Smooth muscle cell (in vitro differentiated cells): ENCODE results near the gene ADAD2. TPM values are rescaled to one million over a fixed set of nuclear protein-coding genes. Genes with fewer than 3 reads are reported as not detected.

Experiments
- DNase-seq: peaks from one replicate; lab custom pipeline; 2025; ENCODE audit not compliant: unreplicated experiment; lab: John Stamatoyannopoulos, UW
- H2AFZ ChIP-seq: fragments of 200-600 bp; sonication (generic); 2 replicates; pipeline ENCODE4 v1.6.0; 2016; ENCODE audit warnings: antibody characterized with exemption, low read depth, mild to moderate bottlenecking
- H3F3A ChIP-seq: fragments of 200-600 bp; sonication (generic); 2 replicates; pipeline ENCODE4 v1.6.0; 2017; ENCODE audit warnings: antibody characterized with exemption, low read depth
- H3K27ac ChIP-seq: fragments of 200-600 bp; sonication (generic); 2 replicates; pipeline ENCODE4 v1.5.1; 2016; ENCODE audit warnings: low read depth, mild to moderate bottlenecking
- H3K27me3 ChIP-seq: fragments of 200-600 bp; sonication (generic); 2 replicates; pipeline ENCODE4 v1.6.1; 2016; ENCODE audit warnings: low read depth, mild to moderate bottlenecking
- H3K36me3 ChIP-seq: fragments of 200-600 bp; sonication (generic); 2 replicates; pipeline ENCODE4 v1.5.1; 2016; ENCODE audit warnings: low read depth
- H3K4me1 ChIP-seq: fragments of 200-600 bp; sonication (generic); 2 replicates; pipeline ENCODE4 v1.5.1; 2016; ENCODE audit warnings: low read depth
- H3K4me2 ChIP-seq: fragments of 200-600 bp; sonication (generic); 2 replicates; pipeline ENCODE4 v1.6.0; 2016; ENCODE audit warnings: mild to moderate bottlenecking
- H3K4me3 ChIP-seq: fragments of 200-600 bp; sonication (generic); 2 replicates; pipeline ENCODE4 v1.5.1; 2016; ENCODE audit warnings: mild to moderate bottlenecking
- H3K79me2 ChIP-seq: fragments of 200-600 bp; sonication (generic); 2 replicates; pipeline ENCODE4 v1.6.0; 2016; ENCODE audit warnings: low read depth, mild to moderate bottlenecking
- H3K9ac ChIP-seq: fragments of 200-600 bp; sonication (generic); 2 replicates; pipeline ENCODE4 v1.6.0; 2016; ENCODE audit warnings: low read depth
- H3K9me3 ChIP-seq: fragments of 200-600 bp; sonication (generic); replicated peaks from 2 replicates; pipeline ENCODE4 v1.5.1; 2016; ENCODE audit warnings: low read depth
- H4K20me1 ChIP-seq: fragments of 200-600 bp; sonication (generic); 2 replicates; pipeline ENCODE4 v1.6.0; 2016; ENCODE audit warnings: low read depth
- WGBS: methylation state at CpG from one replicate; pipeline ENCODE4 v1.1.7; 2016; ENCODE audit warnings: low lambda C conversion rate; 5-methylcytosine and 5-hydroxymethylcytosine counted together
- polyA plus RNA-seq: library from polyadenylated mRNA; unstranded; fragments of >200 nt; fragmentation: Nextera tagmentation; extraction: Ambion mirVana; gene quantifications from 2 replicates; pipeline ENCODE4 v1.2.1, GENCODE V29; 2016
- total RNA-seq: library from RNA; depleted of rRNA; stranded (reverse); fragments of >200 nt; gene quantifications from 2 replicates; pipeline ENCODE4 v1.2.3, GENCODE V29; 2014
- TF ChIP-seq, protein P1 (sequence below): fragments of 200-600 bp; sonication (generic); IDR thresholded peaks from 2 replicates; pipeline ENCODE4 v1.5.1; 2017; ENCODE audit warnings: borderline replicate concordance, mild to moderate bottlenecking, antibody characterized with exemption; ENCODE audit not compliant: insufficient read depth, poor library complexity, severe bottlenecking

Gene ADAD2
- total and polyA plus RNA-seq, 2 experiments from 2014 or later, result not detected

DNA sequence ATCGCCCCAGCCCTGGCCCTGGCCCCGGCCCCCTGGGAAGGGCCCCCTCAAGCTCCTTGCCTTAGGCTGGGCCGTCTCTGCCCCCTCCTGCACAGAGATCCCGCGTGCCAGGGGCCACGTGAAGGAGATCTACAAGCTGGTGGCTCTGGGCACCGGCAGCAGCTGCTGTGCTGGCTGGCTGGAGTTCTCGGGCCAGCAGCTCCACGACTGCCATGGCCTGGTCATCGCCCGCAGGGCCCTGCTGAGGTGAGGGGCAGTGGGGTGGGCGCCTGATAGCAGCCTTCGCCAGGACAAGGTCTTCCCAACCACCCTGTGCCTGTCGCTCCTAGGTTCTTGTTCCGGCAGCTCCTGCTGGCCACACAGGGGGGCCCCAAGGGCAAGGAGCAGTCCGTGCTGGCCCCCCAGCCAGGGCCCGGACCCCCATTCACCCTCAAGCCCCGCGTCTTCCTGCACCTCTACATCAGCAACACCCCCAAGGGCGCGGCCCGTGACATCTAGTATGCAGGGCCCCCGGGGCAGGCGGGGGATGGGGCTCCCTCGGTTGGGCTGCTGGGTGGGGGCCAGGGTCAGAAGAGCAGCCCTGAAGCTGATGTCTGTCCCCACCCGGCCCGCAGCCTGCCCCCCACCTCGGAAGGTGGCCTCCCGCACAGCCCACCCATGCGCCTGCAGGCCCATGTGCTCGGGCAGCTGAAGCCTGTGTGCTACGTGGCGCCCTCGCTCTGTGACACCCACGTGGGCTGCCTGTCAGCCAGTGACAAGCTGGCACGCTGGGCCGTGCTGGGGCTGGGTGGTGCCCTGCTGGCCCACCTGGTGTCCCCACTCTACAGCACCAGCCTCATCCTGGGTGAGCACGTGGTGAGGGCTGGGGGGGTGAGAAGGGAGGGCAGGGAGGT is 4.5 kb downstream of the ADAD2 start:
- H3K9ac ChIP-seq, result no peak overlapping the region
- H3K4me1 ChIP-seq, result no peaks in the 10 kb centered on the region
- WGBS, result 90% methylated on average over 30 of the region's 38 CpGs
- no peaks in the 10 kb centered on the region for H3K36me3 ChIP-seq
- H3K9me3 ChIP-seq, result no peaks in the 10 kb centered on the region
- no peak overlapping the region for H2AFZ ChIP-seq
- H3K27ac ChIP-seq, result no peak overlapping the region
- H3K4me2 ChIP-seq, result no peak overlapping the region
- no peak for DNase-seq
- H3F3A ChIP-seq, result no peaks in the 10 kb centered on the region
- H3K4me3 ChIP-seq, result no peak overlapping the region
- H4K20me1 ChIP-seq, result no peaks in the 10 kb centered on the region
- H3K27me3 ChIP-seq, result no peaks in the 10 kb centered on the region
- TF ChIP-seq, protein P1, sequence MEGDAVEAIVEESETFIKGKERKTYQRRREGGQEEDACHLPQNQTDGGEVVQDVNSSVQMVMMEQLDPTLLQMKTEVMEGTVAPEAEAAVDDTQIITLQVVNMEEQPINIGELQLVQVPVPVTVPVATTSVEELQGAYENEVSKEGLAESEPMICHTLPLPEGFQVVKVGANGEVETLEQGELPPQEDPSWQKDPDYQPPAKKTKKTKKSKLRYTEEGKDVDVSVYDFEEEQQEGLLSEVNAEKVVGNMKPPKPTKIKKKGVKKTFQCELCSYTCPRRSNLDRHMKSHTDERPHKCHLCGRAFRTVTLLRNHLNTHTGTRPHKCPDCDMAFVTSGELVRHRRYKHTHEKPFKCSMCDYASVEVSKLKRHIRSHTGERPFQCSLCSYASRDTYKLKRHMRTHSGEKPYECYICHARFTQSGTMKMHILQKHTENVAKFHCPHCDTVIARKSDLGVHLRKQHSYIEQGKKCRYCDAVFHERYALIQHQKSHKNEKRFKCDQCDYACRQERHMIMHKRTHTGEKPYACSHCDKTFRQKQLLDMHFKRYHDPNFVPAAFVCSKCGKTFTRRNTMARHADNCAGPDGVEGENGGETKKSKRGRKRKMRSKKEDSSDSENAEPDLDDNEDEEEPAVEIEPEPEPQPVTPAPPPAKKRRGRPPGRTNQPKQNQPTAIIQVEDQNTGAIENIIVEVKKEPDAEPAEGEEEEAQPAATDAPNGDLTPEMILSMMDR, result no peak
- no peaks in the 10 kb centered on the region for H3K79me2 ChIP-seq

DNA sequence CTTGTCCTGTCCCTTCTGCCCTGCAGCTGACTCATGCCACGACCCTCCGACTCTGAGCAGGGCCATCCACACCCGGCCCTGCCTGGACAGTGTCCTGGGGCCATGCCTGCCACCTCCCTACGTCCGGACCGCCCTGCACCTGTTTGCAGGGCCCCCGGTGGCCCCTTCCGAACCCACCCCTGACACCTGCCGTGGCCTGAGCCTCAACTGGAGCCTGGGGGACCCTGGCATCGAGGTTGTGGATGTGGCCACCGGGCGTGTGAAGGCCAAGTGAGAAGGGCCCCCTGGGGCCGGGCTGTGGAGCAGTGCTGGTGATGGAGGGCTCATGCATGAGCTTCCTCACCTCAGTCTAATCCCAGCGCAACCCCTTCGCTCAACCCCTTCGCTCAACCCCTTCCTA is 5.1 kb downstream of the ADAD2 start:
- H3K4me3 ChIP-seq, result no peak overlapping the region
- no peaks in the 10 kb centered on the region for H4K20me1 ChIP-seq
- TF ChIP-seq, protein P1, result no peak
- H3K27me3 ChIP-seq, result no peaks in the 10 kb centered on the region
- H3K9me3 ChIP-seq, result no peaks in the 10 kb centered on the region
- H3K79me2 ChIP-seq, result no peaks in the 10 kb centered on the region
- no peak for DNase-seq
- H3K4me1 ChIP-seq, result no peaks in the 10 kb centered on the region
- no peaks in the 10 kb centered on the region for H3F3A ChIP-seq
- H3K9ac ChIP-seq, result no peak overlapping the region
- no peak overlapping the region for H2AFZ ChIP-seq
- 94% methylated on average over 14 of the region's 16 CpGs for WGBS
- H3K36me3 ChIP-seq, result no peaks in the 10 kb centered on the region
- H3K4me2 ChIP-seq, result no peak overlapping the region
- no peak overlapping the region for H3K27ac ChIP-seq

DNA sequence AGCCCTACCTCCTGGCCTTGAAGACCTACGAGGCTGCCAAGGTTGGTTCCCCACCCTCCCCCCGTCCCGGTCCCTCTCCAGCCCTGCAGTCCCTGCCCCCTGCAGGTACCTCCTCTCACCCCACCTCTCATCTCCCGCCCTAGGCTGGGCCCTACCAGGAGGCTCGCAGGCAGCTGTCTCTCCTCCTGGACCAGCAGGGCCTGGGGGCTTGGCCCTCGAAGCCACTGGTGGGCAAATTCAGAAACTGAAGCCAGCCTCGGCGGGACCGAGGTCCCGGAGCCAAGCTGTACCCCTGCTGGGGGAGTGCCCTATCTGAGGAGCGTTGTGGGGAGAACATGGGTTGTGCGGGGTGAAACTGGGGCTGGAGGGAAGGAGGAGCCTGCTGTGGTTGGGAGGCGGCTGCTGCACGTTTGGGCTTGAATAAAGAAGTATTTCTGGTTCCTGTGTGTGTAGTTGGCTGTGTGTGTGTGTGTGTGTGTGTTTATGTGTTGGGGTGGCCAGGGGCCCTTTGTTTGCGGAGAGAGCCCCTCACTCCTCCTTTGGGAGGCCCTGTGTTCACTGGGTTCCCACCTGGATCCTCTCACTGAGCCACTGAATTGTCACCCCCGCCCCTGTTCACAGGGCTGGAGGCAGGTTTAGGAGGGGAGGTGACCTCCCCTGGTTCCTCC is 5.9 kb downstream of the ADAD2 start:
- H3K27me3 ChIP-seq, result no peaks in the 10 kb centered on the region
- H3F3A ChIP-seq, result no peaks in the 10 kb centered on the region
- DNase-seq, result no peak
- no peak overlapping the region for H3K9ac ChIP-seq
- H3K4me2 ChIP-seq, result no peak overlapping the region
- no peaks in the 10 kb centered on the region for H3K4me1 ChIP-seq
- no peak overlapping the region for H3K4me3 ChIP-seq
- TF ChIP-seq, protein P1, result no peak
- H3K36me3 ChIP-seq, result no peaks in the 10 kb centered on the region
- no peaks in the 10 kb centered on the region for H4K20me1 ChIP-seq
- H2AFZ ChIP-seq, result no peak overlapping the region
- WGBS, result 82% methylated on average over 15 of the region's 16 CpGs
- H3K79me2 ChIP-seq, result no peaks in the 10 kb centered on the region
- H3K27ac ChIP-seq, result no peak overlapping the region
- H3K9me3 ChIP-seq, result no peaks in the 10 kb centered on the region
